Neural cell (in vitro differentiated cells): ENCODE results near the gene KANSL3. TPM values are rescaled to one million over a fixed set of nuclear protein-coding genes. Genes with fewer than 3 reads are reported as not detected.

ENCODE experiments used
- H2AFZ ChIP-seq: fragments of 200-600, 300-800 bp; sonication (generic), shearing (Covaris generic); 2 replicates; pipeline ENCODE4 v1.6.0; 2014; ENCODE audit warnings: low read depth, mild to moderate bottlenecking, antibody characterized with exemption, low read length, moderate library complexity
- H3F3A ChIP-seq: fragments of 200-600 bp; shearing (Covaris generic); 2 replicates; pipeline ENCODE4 v1.6.1; 2016; ENCODE audit warnings: mild to moderate bottlenecking, moderate library complexity, mixed read lengths, antibody characterized with exemption, low read length; ENCODE audit not compliant: insufficient read depth, poor library complexity, severe bottlenecking
- H3K27ac ChIP-seq: fragments of 200-600, 300-800 bp; sonication (generic), shearing (Covaris generic); 2 replicates; pipeline ENCODE4 v1.5.1; 2014; ENCODE audit warnings: mild to moderate bottlenecking, low read length, moderate library complexity
- H3K27me3 ChIP-seq: fragments of 300-800, 200-600 bp; sonication (generic), shearing (Covaris generic); 2 replicates; pipeline ENCODE4 v1.6.0; 2014; ENCODE audit warnings: mild to moderate bottlenecking, low read depth, low read length, moderate library complexity; ENCODE audit not compliant: insufficient read depth
- H3K36me3 ChIP-seq: fragments of 300-800, 200-600 bp; sonication (generic), shearing (Covaris generic); 2 replicates; pipeline ENCODE4 v1.5.1; 2014; ENCODE audit warnings: mild to moderate bottlenecking, antibody characterized with exemption, low read length, moderate library complexity; ENCODE audit not compliant: insufficient read depth
- H3K4me2 ChIP-seq: fragments of 300-800, 200-600 bp; sonication (generic), shearing (Covaris generic); 2 replicates; pipeline ENCODE4 v1.6.0; 2014; ENCODE audit warnings: mild to moderate bottlenecking, low read length
- H3K4me3 ChIP-seq: fragments of 300-800, 200-600 bp; sonication (generic), shearing (Covaris generic); 2 replicates; pipeline ENCODE4 v1.5.1; 2014; ENCODE audit warnings: mild to moderate bottlenecking, low read length, moderate library complexity
- H3K79me2 ChIP-seq: fragments of 200-600 bp; shearing (Covaris generic); replicated peaks from 2 replicates; pipeline ENCODE4 v1.6.0; 2014; ENCODE audit warnings: mild to moderate bottlenecking, low read length, moderate library complexity; ENCODE audit not compliant: insufficient read depth
- H3K9ac ChIP-seq: fragments of 300-800, 200-600 bp; sonication (generic), shearing (Covaris generic); 2 replicates; pipeline ENCODE4 v1.6.1; 2016; ENCODE audit warnings: mild to moderate bottlenecking, low read length, mixed read lengths
- H3K9me2 ChIP-seq: fragments of 200-600 bp; shearing (Covaris generic); 2 replicates; pipeline ENCODE4 v1.6.1; 2016; ENCODE audit warnings: mild to moderate bottlenecking, low read length, mixed read lengths; ENCODE audit not compliant: insufficient read depth
- H3K9me3 ChIP-seq: fragments of 200-600, 300-800 bp; sonication (generic), shearing (Covaris generic); 2 replicates; pipeline ENCODE4 v1.6.1; 2016; ENCODE audit warnings: mild to moderate bottlenecking, mixed run types, low read length, moderate library complexity, mixed read lengths
- H4K20me1 ChIP-seq: fragments of 200-600 bp; shearing (Covaris generic); 2 replicates; pipeline ENCODE4 v1.6.1; 2016; ENCODE audit warnings: mild to moderate bottlenecking, mixed run types; ENCODE audit not compliant: insufficient read depth
- EP300 ChIP-seq: fragments of 450-650 bp; conservative IDR thresholded peaks from 2 replicates; pipeline ENCODE4 v1.6.1; 2014; ENCODE audit warnings: antibody characterized with exemption, mild to moderate bottlenecking, moderate library complexity; ENCODE audit not compliant: poor library complexity, severe bottlenecking
- EZH2 ChIP-seq: fragments of 200-600, 300-800 bp; shearing (Covaris generic), sonication (generic); IDR thresholded peaks from 2 replicates; pipeline ENCODE4 v1.6.1; 2014; ENCODE audit warnings: antibody characterized with exemption, low read length, borderline replicate concordance, mild to moderate bottlenecking; ENCODE audit not compliant: insufficient read depth, poor library complexity, severe bottlenecking
- MXI1 ChIP-seq: fragments of 450-650 bp; conservative IDR thresholded peaks from 2 replicates; pipeline ENCODE4 v1.6.1; 2014; ENCODE audit warnings: antibody characterized with exemption, mild to moderate bottlenecking; ENCODE audit not compliant: poor library complexity, severe bottlenecking
- POLR2AphosphoS5 ChIP-seq: IDR thresholded peaks from 2 replicates; pipeline ENCODE4 v1.6.1; 2012
- RAD21 ChIP-seq: fragments of 450-650 bp; conservative IDR thresholded peaks from 2 replicates; pipeline ENCODE4 v1.6.1; 2014; ENCODE audit warnings: antibody characterized with exemption, mild to moderate bottlenecking, moderate library complexity
- SMC3 ChIP-seq: fragments of 450-650 bp; conservative IDR thresholded peaks from 2 replicates; pipeline ENCODE4 v1.6.1; 2014; ENCODE audit warnings: antibody characterized with exemption, mild to moderate bottlenecking, moderate library complexity; ENCODE audit not compliant: poor library complexity
- TAF1 ChIP-seq: IDR thresholded peaks from 2 replicates; pipeline ENCODE4 v1.6.1; 2012; ENCODE audit warnings: low read depth
- polyA plus RNA-seq: library from polyadenylated mRNA; depleted of rRNA; stranded (reverse); fragments of >200 nt; gene quantifications from 2 replicates; pipeline ENCODE4 v1.2.3, GENCODE V29; 2014
- TF ChIP-seq, protein P1 (sequence below): IDR thresholded peaks from 2 replicates; pipeline ENCODE4 v1.6.1; 2012; ENCODE audit warnings: borderline replicate concordance
- TF ChIP-seq, protein P2 (sequence below): fragments of 450-650 bp; IDR thresholded peaks from 2 replicates; pipeline ENCODE4 v1.5.1; 2014; ENCODE audit warnings: antibody characterized with exemption, mild to moderate bottlenecking, moderate library complexity; ENCODE audit not compliant: poor library complexity, severe bottlenecking

The KANSL3 gene
- polyA plus RNA-seq, 1 donor from 2014 or later: 37.7 TPM

DNA sequence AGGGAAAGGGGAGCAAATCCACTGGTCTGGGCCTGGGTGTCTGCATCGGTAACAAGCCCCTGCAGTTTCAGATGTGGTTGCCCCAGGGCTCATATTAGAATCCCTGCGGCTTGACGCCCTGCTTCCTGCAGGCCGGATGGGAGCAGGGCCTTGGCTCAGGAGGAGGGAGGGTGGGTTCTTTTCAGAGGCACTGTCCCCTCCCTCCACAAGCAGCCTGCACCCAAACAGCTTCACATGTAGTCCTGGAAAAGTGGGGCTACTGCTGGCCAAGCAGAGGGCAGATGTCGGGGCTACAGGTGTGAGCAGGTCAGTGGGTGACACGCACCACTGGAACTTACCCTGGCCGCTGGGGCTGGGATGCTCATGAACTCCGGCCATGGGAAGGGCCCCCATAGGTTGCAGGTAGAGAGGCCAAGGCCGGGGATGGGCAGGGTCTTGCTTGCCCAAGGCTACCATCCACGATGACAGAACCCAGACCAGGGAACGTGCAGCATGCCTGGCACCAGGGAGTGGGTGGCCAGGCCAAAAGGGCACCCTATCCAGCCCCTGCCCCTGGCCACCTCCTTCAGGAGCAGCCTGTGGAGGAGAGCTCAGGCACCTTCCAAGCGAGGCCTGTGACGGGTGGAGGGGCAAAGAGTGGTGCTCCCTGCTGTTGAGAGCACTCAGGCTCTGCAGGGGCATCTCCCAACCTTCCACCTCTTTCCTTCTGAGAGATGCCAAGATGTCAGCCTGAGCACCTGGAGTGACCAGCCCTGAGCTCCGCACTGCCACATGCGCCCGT, 84.7 kb downstream of the KANSL3 start:
- H3K27ac ChIP-seq: no peak overlapping the region

DNA sequence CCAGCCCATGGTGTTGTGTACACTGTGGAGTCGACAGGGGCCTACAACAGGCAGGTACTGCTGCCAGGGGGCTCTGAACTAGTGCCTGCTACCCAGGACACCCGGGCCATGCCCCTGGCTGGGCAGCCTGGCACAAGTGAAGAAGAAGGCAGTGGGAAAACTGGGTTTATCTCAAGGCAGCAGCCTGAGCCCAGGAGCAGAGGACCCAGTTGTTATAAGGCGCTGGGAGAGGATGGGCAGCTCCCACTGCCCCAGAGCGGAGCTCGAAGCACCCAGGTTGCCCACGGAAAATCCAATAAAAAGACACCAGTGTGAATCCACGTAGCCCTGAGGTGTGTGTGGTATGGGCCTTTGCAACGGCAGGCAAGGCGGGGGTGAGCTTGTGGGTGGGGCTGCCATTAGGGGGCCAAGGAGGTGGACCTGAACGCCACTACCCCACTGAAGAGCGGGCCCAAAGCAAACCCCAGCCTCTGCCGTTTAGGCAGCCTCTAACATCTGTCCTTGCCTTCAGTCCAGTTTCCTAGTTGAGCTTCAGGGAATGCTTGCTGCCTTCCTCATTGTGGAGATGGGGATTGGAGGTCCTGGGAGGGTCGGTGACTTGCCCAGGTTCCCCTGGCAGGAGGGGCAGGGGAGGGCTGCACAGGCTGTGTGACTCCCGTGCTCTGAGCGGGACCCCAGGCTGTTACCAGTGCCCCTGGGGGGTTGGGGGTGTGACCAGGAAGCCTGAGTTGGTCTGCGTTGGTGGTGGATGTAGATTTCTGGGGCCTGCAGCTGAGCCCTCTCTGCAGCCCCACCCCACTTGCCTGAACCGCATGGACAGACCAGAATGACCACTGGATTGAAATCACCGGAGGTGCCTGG, 85.6 kb downstream of the KANSL3 start:
- H3K36me3 ChIP-seq: no peaks in the 10 kb centered on the region
- no peaks in the 10 kb centered on the region for H3F3A ChIP-seq
- no peaks in the 10 kb centered on the region for H3K27me3 ChIP-seq
- H3K79me2 ChIP-seq: no peaks in the 10 kb centered on the region
- H4K20me1 ChIP-seq: no peaks in the 10 kb centered on the region
- H2AFZ ChIP-seq: no peak overlapping the region
- TF ChIP-seq EP300 (no peak), TAF1 (no peak), SMC3 (no peak), EZH2 (no peak), RAD21 (no peak), MXI1 (no peak), POLR2AphosphoS5 (no peak)
- TF ChIP-seq, protein P1, sequence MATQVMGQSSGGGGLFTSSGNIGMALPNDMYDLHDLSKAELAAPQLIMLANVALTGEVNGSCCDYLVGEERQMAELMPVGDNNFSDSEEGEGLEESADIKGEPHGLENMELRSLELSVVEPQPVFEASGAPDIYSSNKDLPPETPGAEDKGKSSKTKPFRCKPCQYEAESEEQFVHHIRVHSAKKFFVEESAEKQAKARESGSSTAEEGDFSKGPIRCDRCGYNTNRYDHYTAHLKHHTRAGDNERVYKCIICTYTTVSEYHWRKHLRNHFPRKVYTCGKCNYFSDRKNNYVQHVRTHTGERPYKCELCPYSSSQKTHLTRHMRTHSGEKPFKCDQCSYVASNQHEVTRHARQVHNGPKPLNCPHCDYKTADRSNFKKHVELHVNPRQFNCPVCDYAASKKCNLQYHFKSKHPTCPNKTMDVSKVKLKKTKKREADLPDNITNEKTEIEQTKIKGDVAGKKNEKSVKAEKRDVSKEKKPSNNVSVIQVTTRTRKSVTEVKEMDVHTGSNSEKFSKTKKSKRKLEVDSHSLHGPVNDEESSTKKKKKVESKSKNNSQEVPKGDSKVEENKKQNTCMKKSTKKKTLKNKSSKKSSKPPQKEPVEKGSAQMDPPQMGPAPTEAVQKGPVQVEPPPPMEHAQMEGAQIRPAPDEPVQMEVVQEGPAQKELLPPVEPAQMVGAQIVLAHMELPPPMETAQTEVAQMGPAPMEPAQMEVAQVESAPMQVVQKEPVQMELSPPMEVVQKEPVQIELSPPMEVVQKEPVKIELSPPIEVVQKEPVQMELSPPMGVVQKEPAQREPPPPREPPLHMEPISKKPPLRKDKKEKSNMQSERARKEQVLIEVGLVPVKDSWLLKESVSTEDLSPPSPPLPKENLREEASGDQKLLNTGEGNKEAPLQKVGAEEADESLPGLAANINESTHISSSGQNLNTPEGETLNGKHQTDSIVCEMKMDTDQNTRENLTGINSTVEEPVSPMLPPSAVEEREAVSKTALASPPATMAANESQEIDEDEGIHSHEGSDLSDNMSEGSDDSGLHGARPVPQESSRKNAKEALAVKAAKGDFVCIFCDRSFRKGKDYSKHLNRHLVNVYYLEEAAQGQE: no peak
- TF ChIP-seq, protein P2, sequence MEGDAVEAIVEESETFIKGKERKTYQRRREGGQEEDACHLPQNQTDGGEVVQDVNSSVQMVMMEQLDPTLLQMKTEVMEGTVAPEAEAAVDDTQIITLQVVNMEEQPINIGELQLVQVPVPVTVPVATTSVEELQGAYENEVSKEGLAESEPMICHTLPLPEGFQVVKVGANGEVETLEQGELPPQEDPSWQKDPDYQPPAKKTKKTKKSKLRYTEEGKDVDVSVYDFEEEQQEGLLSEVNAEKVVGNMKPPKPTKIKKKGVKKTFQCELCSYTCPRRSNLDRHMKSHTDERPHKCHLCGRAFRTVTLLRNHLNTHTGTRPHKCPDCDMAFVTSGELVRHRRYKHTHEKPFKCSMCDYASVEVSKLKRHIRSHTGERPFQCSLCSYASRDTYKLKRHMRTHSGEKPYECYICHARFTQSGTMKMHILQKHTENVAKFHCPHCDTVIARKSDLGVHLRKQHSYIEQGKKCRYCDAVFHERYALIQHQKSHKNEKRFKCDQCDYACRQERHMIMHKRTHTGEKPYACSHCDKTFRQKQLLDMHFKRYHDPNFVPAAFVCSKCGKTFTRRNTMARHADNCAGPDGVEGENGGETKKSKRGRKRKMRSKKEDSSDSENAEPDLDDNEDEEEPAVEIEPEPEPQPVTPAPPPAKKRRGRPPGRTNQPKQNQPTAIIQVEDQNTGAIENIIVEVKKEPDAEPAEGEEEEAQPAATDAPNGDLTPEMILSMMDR: no peak
- H3K9ac ChIP-seq: no peak overlapping the region
- H3K4me2 ChIP-seq: no peak overlapping the region
- no peaks in the 10 kb centered on the region for H3K9me2 ChIP-seq
- no peak overlapping the region for H3K27ac ChIP-seq
- H3K4me3 ChIP-seq: no peak overlapping the region
- H3K9me3 ChIP-seq: no peaks in the 10 kb centered on the region

More for the DNA sequence above, 84.7 kb downstream of the KANSL3 start:
- no peaks in the 10 kb centered on the region for H4K20me1 ChIP-seq
- no peaks in the 10 kb centered on the region for H3F3A ChIP-seq
- no peak overlapping the region for H2AFZ ChIP-seq
- H3K9ac ChIP-seq: no peak overlapping the region
- no peak overlapping the region for H3K4me3 ChIP-seq
- no peaks in the 10 kb centered on the region for H3K36me3 ChIP-seq
- TF ChIP-seq EZH2 (no peak), TAF1 (no peak), MXI1 (no peak)
- H3K4me2 ChIP-seq: no peak overlapping the region
- no peaks in the 10 kb centered on the region for H3K9me3 ChIP-seq
- H3K9me2 ChIP-seq: no peaks in the 10 kb centered on the region
- H3K27me3 ChIP-seq: no peaks in the 10 kb centered on the region
- no peaks in the 10 kb centered on the region for H3K79me2 ChIP-seq
